Nephron progenitor cell (in vitro differentiated cells): Measurements from ENCODE around the gene TNRC6A.

Source experiments
- DNase-seq: peaks from one replicate; pipeline ENCODE4 v3.0.0; 2021
- H3K27ac Mint-ChIP-seq: 2 replicates; pipeline ENCODE4 v1.8.0; 2021; ENCODE audit warnings: mild to moderate bottlenecking, moderate library complexity, mixed read lengths
- H3K27me3 Mint-ChIP-seq: 2 replicates; pipeline ENCODE4 v1.8.0; 2021; ENCODE audit warnings: mild to moderate bottlenecking, low read depth, mixed read lengths; ENCODE audit not compliant: poor library complexity
- H3K36me3 Mint-ChIP-seq: 2 replicates; pipeline ENCODE4 v1.8.0; 2021; ENCODE audit warnings: low read depth, mixed read lengths
- H3K4me1 Mint-ChIP-seq: 2 replicates; pipeline ENCODE4 v1.8.0; 2021; ENCODE audit warnings: mixed read lengths
- H3K4me3 Mint-ChIP-seq: 2 replicates; pipeline ENCODE4 v1.8.0; 2021; ENCODE audit warnings: mild to moderate bottlenecking, moderate library complexity, mixed read lengths
- H3K9me3 Mint-ChIP-seq: 2 replicates; pipeline ENCODE4 v1.8.0; 2021; ENCODE audit warnings: mild to moderate bottlenecking, moderate library complexity, mixed read lengths
- TF ChIP-seq, protein P1 (sequence below): fragments of 200-600 bp; sonication (generic); IDR thresholded peaks from 2 replicates; pipeline ENCODE4 v1.5.0; 2021; ENCODE audit warnings: antibody characterized with exemption

The TNRC6A gene

GRCh38 chr16:24686678-24687077 is 42.8 kb upstream of the TNRC6A start:
- Mint-ChIP-seq H3K9me3 (no peaks in the 10 kb centered on the region), H3K4me3 (peak overlapping the region; percentile 67), H3K4me1 (peaks cover 45% of the 10 kb centered on the region), H3K36me3 (no peaks in the 10 kb centered on the region), H3K27me3 (peaks cover 5% of the 10 kb centered on the region), H3K27ac (peak overlapping the region; percentile 99)
- TF ChIP-seq, protein P1, sequence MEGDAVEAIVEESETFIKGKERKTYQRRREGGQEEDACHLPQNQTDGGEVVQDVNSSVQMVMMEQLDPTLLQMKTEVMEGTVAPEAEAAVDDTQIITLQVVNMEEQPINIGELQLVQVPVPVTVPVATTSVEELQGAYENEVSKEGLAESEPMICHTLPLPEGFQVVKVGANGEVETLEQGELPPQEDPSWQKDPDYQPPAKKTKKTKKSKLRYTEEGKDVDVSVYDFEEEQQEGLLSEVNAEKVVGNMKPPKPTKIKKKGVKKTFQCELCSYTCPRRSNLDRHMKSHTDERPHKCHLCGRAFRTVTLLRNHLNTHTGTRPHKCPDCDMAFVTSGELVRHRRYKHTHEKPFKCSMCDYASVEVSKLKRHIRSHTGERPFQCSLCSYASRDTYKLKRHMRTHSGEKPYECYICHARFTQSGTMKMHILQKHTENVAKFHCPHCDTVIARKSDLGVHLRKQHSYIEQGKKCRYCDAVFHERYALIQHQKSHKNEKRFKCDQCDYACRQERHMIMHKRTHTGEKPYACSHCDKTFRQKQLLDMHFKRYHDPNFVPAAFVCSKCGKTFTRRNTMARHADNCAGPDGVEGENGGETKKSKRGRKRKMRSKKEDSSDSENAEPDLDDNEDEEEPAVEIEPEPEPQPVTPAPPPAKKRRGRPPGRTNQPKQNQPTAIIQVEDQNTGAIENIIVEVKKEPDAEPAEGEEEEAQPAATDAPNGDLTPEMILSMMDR, result no peak
- DNase-seq, result no peak

DNA sequence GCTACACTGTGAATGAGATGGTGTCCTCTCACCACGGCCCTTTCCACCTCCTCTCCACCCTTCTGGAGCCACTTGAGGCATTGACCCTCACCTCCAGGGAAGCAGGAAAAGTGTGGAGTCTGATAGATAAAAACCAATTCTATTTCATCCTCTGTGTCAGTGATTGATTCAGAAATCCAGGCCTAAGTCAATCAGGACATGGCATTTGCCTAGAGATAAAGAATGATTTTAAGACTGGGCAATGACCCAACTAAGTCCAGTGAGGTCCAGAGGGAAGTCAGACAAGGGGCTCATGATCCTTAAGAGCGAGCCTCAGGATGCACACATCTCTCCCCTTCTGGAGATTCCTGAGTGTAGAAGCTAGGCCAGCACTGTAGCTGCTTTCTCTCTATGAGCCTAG is 41.1 kb upstream of the TNRC6A start:
- no peaks in the 10 kb centered on the region for H3K9me3 Mint-ChIP-seq
- peaks cover 5% of the 10 kb centered on the region for H3K27me3 Mint-ChIP-seq
- H3K27ac Mint-ChIP-seq, result no peak overlapping the region
- no peaks in the 10 kb centered on the region for H3K36me3 Mint-ChIP-seq
- TF ChIP-seq, protein P1, result no peak
- H3K4me1 Mint-ChIP-seq, result peaks cover 41% of the 10 kb centered on the region
- H3K4me3 Mint-ChIP-seq, result no peak overlapping the region
- DNase-seq, result no peak

DNA sequence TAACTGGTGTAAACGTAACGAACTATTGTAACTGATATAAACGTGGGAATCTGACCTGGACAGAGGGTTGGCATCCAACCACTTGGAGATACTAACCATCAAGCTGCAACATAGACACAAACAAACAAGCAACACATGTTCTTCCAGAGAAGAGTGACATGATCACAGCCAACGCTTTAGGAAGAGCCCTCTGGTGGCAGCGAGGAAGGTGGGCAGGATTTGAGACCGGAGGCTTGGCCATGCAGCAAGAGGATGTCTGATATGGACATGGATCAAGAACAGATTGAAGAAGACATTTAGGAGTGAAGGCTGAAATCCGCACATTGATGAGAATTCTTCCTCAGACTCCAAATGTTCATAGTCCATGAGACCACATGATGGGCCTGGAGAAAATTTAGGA is 40.3 kb upstream of the TNRC6A start:
- H3K9me3 Mint-ChIP-seq, result no peaks in the 10 kb centered on the region
- H3K4me3 Mint-ChIP-seq, result no peak overlapping the region
- H3K36me3 Mint-ChIP-seq, result no peaks in the 10 kb centered on the region
- H3K4me1 Mint-ChIP-seq, result peaks cover 41% of the 10 kb centered on the region
- no peak overlapping the region for H3K27ac Mint-ChIP-seq
- TF ChIP-seq, protein P1, result peak; percentile 69
- H3K27me3 Mint-ChIP-seq, result peaks cover 10% of the 10 kb centered on the region
- peak; percentile 31 for DNase-seq

GRCh38 chr16:24692854-24693253 is 36.6 kb upstream of the TNRC6A start:
- TF ChIP-seq, protein P1, result no peak
- H3K4me1 Mint-ChIP-seq, result peaks cover 6% of the 10 kb centered on the region
- H3K27ac Mint-ChIP-seq, result no peak overlapping the region
- peaks cover 3% of the 10 kb centered on the region for H3K9me3 Mint-ChIP-seq
- no peak for DNase-seq
- no peak overlapping the region for H3K4me3 Mint-ChIP-seq
- no peaks in the 10 kb centered on the region for H3K36me3 Mint-ChIP-seq
- peaks cover 13% of the 10 kb centered on the region for H3K27me3 Mint-ChIP-seq

DNA sequence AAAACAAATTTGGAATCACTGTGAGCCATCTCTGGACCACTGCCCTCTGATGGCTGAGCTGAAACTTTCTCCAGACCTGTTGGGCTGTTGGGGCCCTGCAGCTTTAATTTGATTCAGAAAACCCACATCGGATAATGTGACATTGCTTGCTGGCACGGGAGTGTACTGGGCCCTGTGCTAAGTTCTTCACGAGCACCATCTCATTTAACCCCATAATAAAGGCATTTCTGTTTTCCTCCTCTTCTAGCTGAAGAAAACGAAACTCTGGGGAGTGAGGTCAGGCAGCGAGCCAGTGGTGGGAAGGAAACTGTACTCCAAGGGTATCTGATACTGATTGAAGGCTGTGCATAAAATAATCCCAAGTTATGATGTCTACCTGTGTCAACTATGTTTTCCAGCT is 34.5 kb upstream of the TNRC6A start:
- Mint-ChIP-seq H3K27ac (no peak overlapping the region), H3K4me1 (no peaks in the 10 kb centered on the region), H3K9me3 (peaks cover 3% of the 10 kb centered on the region), H3K27me3 (peaks cover 13% of the 10 kb centered on the region), H3K4me3 (no peak overlapping the region), H3K36me3 (no peaks in the 10 kb centered on the region)
- DNase-seq, result no peak
- TF ChIP-seq, protein P1, result no peak

GRCh38 chr16:24696699-24697098 is 32.8 kb upstream of the TNRC6A start:
- Mint-ChIP-seq H3K27me3 (peaks cover 11% of the 10 kb centered on the region), H3K9me3 (peaks cover 3% of the 10 kb centered on the region), H3K27ac (no peak overlapping the region), H3K36me3 (no peaks in the 10 kb centered on the region), H3K4me1 (peaks cover 10% of the 10 kb centered on the region), H3K4me3 (no peak overlapping the region)
- DNase-seq, result no peak
- TF ChIP-seq, protein P1, result no peak
